Measurements from ENCODE around the gene KREMEN1.

DNA sequence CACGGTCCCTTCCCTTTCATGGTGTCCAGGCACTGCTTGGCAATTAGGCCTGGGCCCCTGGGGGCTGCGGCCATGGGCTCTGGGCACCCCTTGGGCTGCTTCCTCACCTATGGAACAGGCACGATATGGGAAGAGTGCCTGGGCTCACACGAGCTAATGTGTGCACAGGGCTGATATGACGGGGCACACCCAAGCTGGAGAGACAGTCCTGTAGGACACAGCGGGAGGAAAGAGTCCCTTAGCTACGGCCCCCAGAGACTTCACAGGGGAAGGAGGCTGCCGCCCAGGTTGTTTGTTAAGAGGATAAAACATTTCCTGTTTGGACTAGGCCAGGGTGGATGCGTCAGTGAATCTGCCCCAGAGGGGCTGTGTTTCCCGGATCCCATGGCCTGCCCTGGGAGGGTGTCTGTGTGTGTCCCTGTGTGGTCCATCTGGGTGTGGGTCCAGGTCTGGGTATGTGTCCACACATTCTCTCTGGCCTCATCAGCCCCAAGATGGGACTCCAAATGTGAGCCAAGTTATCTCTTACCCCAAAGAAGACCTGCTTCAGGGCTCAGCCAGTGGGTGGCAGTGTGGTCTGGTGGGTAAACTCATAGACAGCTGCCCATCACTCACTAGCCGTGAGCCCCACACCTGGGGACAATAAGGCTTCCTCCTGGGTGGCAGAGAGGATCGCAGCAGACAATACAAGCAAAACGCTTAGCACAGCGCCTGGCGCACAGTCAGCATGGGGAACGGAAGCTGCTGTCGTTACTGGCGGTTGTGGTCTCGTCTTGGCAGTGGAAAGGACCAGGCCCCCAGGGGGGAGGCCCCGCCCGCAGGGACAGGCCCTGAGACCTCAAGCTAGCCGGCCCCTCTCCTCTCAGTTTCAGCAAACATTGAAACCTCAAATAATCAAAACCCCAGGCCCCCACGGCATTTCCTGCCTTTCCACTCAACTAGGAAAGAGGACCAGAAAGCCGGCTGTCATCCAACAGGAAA lies 129.7 kb downstream of the KREMEN1 start:
- TF ChIP-seq GATA2 (IDR thresholded peaks at IDR 0.05; ENCODE audit: low read depth, low read length) = no peak
- no peak for TF ChIP-seq GATA3 (IDR thresholded peaks at IDR 0.05; ENCODE audit: low read depth, low read length)

All from SH-SY5Y (cell line).